H9 (cell line): ENCODE data around the gene FYTTD1. TPM values are rescaled to one million over a fixed set of nuclear protein-coding genes. Genes with fewer than 3 reads are reported as not detected.

Experiments
- DNase-seq: peaks from one replicate; pipeline ENCODE4 v3.0.0-alpha.2; 2017
- H2AFZ ChIP-seq: one replicate; pipeline ENCODE4 v1.6.1; 2013; ENCODE audit warnings: mild to moderate bottlenecking, low read length, control low read depth, moderate library complexity
- H2AK5ac ChIP-seq: 2 replicates; pipeline ENCODE4 v1.6.1; 2013; ENCODE audit warnings: low read length, control low read depth, mixed read lengths; ENCODE audit not compliant: insufficient read length
- H2BK120ac ChIP-seq: one replicate; pipeline ENCODE4 v1.6.1; 2013; ENCODE audit warnings: low read depth, mild to moderate bottlenecking, low read length, control low read depth, inconsistent platforms; ENCODE audit not compliant: poor library complexity, severe bottlenecking
- H2BK12ac ChIP-seq: 2 replicates; pipeline ENCODE4 v1.6.1; 2013; ENCODE audit warnings: low read length, control low read depth, mixed read lengths, low read depth; ENCODE audit not compliant: insufficient read length
- H2BK15ac ChIP-seq: 2 replicates; pipeline ENCODE4 v1.6.1; 2013; ENCODE audit warnings: low read depth, low read length, control low read depth
- H2BK20ac ChIP-seq: one replicate; pipeline ENCODE4 v1.6.1; 2013; ENCODE audit warnings: low read depth, mild to moderate bottlenecking, low read length, control low read depth, inconsistent platforms; ENCODE audit not compliant: poor library complexity, severe bottlenecking
- H2BK5ac ChIP-seq: 2 replicates; pipeline ENCODE4 v1.6.1; 2013; ENCODE audit warnings: low read length, control low read depth, mixed read lengths; ENCODE audit not compliant: insufficient read length
- H3K14ac ChIP-seq: 2 replicates; pipeline ENCODE4 v1.6.1; 2013; ENCODE audit warnings: low read length, control low read depth; ENCODE audit not compliant: insufficient read depth
- H3K18ac ChIP-seq: 2 replicates; pipeline ENCODE4 v1.6.1; 2013; ENCODE audit warnings: low read depth, mild to moderate bottlenecking, mixed read lengths, low read length, control low read depth; ENCODE audit not compliant: insufficient read length
- H3K23ac ChIP-seq: 2 replicates; pipeline ENCODE4 v1.6.1; 2013; ENCODE audit warnings: low read length, control low read depth, mixed read lengths, low read depth; ENCODE audit not compliant: insufficient read length
- H3K23me2 ChIP-seq: 2 replicates; pipeline ENCODE4 v1.6.1; 2013; ENCODE audit warnings: low read depth, mild to moderate bottlenecking, mixed read lengths, low read length, control low read depth; ENCODE audit not compliant: insufficient read length, poor library complexity, severe bottlenecking
- H3K27ac ChIP-seq: 2 replicates; pipeline ENCODE4 v1.5.1; 2013; ENCODE audit warnings: low read length, control low read depth, mixed read lengths, low read depth; ENCODE audit not compliant: insufficient read length
- H3K27me3 ChIP-seq: 2 replicates; pipeline ENCODE4 v1.6.1; 2013; ENCODE audit warnings: low read length, control low read depth, inconsistent platforms; ENCODE audit not compliant: insufficient read depth
- H3K4ac ChIP-seq: 2 replicates; pipeline ENCODE4 v1.6.1; 2013; ENCODE audit warnings: low read depth, mild to moderate bottlenecking, control low read depth, inconsistent platforms, low read length, moderate library complexity
- H3K4me1 ChIP-seq: 2 replicates; pipeline ENCODE4 v1.6.1; 2013; ENCODE audit warnings: low read length, control low read depth, inconsistent platforms; ENCODE audit not compliant: insufficient read depth
- H3K4me2 ChIP-seq: 2 replicates; pipeline ENCODE4 v1.6.1; 2013; ENCODE audit warnings: low read length, control low read depth, mixed read lengths; ENCODE audit not compliant: insufficient read length, insufficient read depth
- H3K56ac ChIP-seq: 2 replicates; pipeline ENCODE4 v1.6.1; 2013; ENCODE audit warnings: low read depth, mild to moderate bottlenecking, mixed read lengths, low read length, control low read depth; ENCODE audit not compliant: insufficient read length
- H3K79me1 ChIP-seq: 2 replicates; pipeline ENCODE4 v1.6.1; 2013; ENCODE audit warnings: low read depth, mild to moderate bottlenecking, moderate library complexity, low read length, control low read depth, inconsistent platforms; ENCODE audit not compliant: insufficient read depth, poor library complexity, severe bottlenecking
- H3K79me2 ChIP-seq: 2 replicates; pipeline ENCODE4 v1.6.1; 2013; ENCODE audit warnings: low read length, control low read depth, inconsistent platforms; ENCODE audit not compliant: insufficient read depth
- H3K9ac ChIP-seq: 2 replicates; pipeline ENCODE4 v1.6.1; 2013; ENCODE audit warnings: low read length, control low read depth, mixed read lengths; ENCODE audit not compliant: insufficient read length; ENCODE audit errors: extremely low read depth
- H3K9me3 ChIP-seq: one replicate; pipeline ENCODE4 v1.6.1; 2013; ENCODE audit warnings: low read depth, low read length, inconsistent platforms; ENCODE audit not compliant: control insufficient read depth
- H3T11ph ChIP-seq: one replicate; pipeline ENCODE4 v1.6.1; 2013; ENCODE audit warnings: mild to moderate bottlenecking, low read length, control low read depth, inconsistent platforms
- H4K20me1 ChIP-seq: one replicate; pipeline ENCODE4 v1.6.1; 2013; ENCODE audit not compliant: control insufficient read depth, insufficient read length, insufficient read depth
- H4K5ac ChIP-seq: 2 replicates; pipeline ENCODE4 v1.6.1; 2013; ENCODE audit warnings: low read depth, mild to moderate bottlenecking, mixed read lengths, low read length, control low read depth; ENCODE audit not compliant: insufficient read length
- H4K8ac ChIP-seq: replicated peaks from 2 replicates; pipeline ENCODE4 v1.6.1; 2013; ENCODE audit warnings: low read length, control low read depth, mixed read lengths, low read depth; ENCODE audit not compliant: insufficient read length
- H4K91ac ChIP-seq: 2 replicates; pipeline ENCODE4 v1.6.1; 2013; ENCODE audit warnings: low read depth, mild to moderate bottlenecking, moderate library complexity, mixed read lengths, low read length, control low read depth; ENCODE audit not compliant: insufficient read length
- H3K27ac Mint-ChIP-seq, 3 experiments: 2 replicates in 2 of 3; 3 replicates in 1 of 3; pipeline ENCODE4 v1.8.0; 2020 to 2021; ENCODE audit warnings: mixed read lengths in 3 of 3, mild to moderate bottlenecking in 1 of 3, moderate library complexity in 1 of 3
- H3K27me3 Mint-ChIP-seq: 2 replicates; pipeline ENCODE4 v1.8.0; 2021; ENCODE audit warnings: low read depth, mild to moderate bottlenecking, moderate library complexity, mixed read lengths
- H3K36me3 Mint-ChIP-seq, 3 experiments: 2 replicates in 2 of 3; 3 replicates in 1 of 3; pipeline ENCODE4 v1.8.0; 2020 to 2021; ENCODE audit warnings: low read depth in 3 of 3, mixed read lengths in 3 of 3; ENCODE audit not compliant: insufficient read depth in 1 of 3
- H3K4me1 Mint-ChIP-seq, 2 experiments: 2 replicates each; pipeline ENCODE4 v1.8.0; 2020; ENCODE audit warnings: mixed read lengths in 2 of 2
- H3K4me3 Mint-ChIP-seq, 2 experiments: 2 replicates in 1 of 2; 3 replicates in 1 of 2; pipeline ENCODE4 v1.8.0; 2020 to 2021; ENCODE audit warnings: mild to moderate bottlenecking in 2 of 2, mixed read lengths in 2 of 2, moderate library complexity in 1 of 2
- H3K9me3 Mint-ChIP-seq, 2 experiments: 2 replicates in 1 of 2; 3 replicates in 1 of 2; pipeline ENCODE4 v1.8.0; 2020; ENCODE audit warnings: mild to moderate bottlenecking in 2 of 2, mixed read lengths in 2 of 2, moderate library complexity in 1 of 2
- WGBS: extraction: QIAGEN DNeasy Blood & Tissue Kit; methylation state at CpG from one replicate; pipeline ENCODE4 v1.1.7; 2013; ENCODE audit warnings: missing lambda C conversion rate, low lambda C conversion rate, mixed read lengths; ENCODE audit not compliant: insufficient read length; ENCODE audit errors: extremely low coverage; 5-methylcytosine and 5-hydroxymethylcytosine counted together
- total RNA-seq: library from RNA; stranded (reverse); gene quantifications from 2 replicates; pipeline ENCODE4 v1.2.1, GENCODE V29; 2021
- TF ChIP-seq, protein P1 (sequence below): fragments of 200-600 bp; sonication (generic); conservative IDR thresholded peaks from 3 replicates; pipeline ENCODE4 v1.8.0; 2021; ENCODE audit warnings: antibody characterized with exemption, mild to moderate bottlenecking

Gene FYTTD1
- total RNA-seq, 1 experiment from 2014 or later: 19.4 TPM

DNA sequence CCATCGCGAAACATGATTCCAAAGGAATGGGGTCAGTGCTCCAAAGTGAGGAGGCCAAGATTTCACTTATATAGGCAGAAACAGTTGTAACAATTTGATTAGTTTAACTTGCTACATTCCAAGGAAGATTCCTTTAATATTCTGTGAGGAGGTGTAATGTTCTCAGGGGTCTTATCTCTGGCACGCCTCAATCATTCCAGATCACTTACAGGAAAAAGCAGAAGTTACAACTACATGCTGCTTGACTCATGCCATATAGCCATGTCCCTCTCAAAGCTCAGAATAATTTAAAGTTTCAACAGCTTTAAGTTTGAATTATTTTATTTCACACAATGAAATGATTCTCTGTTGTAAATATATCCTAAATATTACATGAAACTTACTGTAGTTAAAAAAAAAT lies 3.5 kb upstream of the FYTTD1 start:
- Histone ChIP-seq H3K23me2 (peaks cover 14% of the 10 kb centered on the region), H4K20me1 (no peaks in the 10 kb centered on the region), H3K14ac (no peak overlapping the region), H3T11ph (no peak overlapping the region), H3K79me2 (no peaks in the 10 kb centered on the region), H2BK5ac (no peak overlapping the region), H4K8ac (no peak overlapping the region), H3K4me2 (no peak overlapping the region), H3K4me1 (no peaks in the 10 kb centered on the region; the same call in 1 of the 2 replicates), H2BK12ac (no peak overlapping the region), H4K91ac (no peak overlapping the region), H4K5ac (no peak overlapping the region), H3K23ac (no peak overlapping the region), H3K27me3 (peaks cover 5% of the 10 kb centered on the region; the same call in 1 of the 2 replicates), H3K56ac (no peak overlapping the region), H2AK5ac (no peak overlapping the region), H3K9ac (no peak overlapping the region), H3K4ac (no peak overlapping the region), H2BK120ac (no peak overlapping the region), H3K9me3 (no peaks in the 10 kb centered on the region), H2BK15ac (no peak overlapping the region), H2AFZ (no peak overlapping the region), H3K18ac (no peak overlapping the region), H2BK20ac (no peak overlapping the region), H3K27ac (no peak overlapping the region), H3K79me1 (no peaks in the 10 kb centered on the region)
- Mint-ChIP-seq H3K4me3 (no peak overlapping the region), H3K27me3 (peaks cover 26% of the 10 kb centered on the region), H3K9me3 (peaks cover 0 to 8% of the 10 kb centered on the region in 2 experiments; a peak in 2 of 5 replicates), H3K4me1 (peaks cover 19 to 20% of the 10 kb centered on the region in 2 experiments), H3K27ac (no peak overlapping the region), H3K36me3 (no peaks in the 10 kb centered on the region; a peak in 1 of 7 replicates)
- no peak for DNase-seq
- TF ChIP-seq, protein P1, sequence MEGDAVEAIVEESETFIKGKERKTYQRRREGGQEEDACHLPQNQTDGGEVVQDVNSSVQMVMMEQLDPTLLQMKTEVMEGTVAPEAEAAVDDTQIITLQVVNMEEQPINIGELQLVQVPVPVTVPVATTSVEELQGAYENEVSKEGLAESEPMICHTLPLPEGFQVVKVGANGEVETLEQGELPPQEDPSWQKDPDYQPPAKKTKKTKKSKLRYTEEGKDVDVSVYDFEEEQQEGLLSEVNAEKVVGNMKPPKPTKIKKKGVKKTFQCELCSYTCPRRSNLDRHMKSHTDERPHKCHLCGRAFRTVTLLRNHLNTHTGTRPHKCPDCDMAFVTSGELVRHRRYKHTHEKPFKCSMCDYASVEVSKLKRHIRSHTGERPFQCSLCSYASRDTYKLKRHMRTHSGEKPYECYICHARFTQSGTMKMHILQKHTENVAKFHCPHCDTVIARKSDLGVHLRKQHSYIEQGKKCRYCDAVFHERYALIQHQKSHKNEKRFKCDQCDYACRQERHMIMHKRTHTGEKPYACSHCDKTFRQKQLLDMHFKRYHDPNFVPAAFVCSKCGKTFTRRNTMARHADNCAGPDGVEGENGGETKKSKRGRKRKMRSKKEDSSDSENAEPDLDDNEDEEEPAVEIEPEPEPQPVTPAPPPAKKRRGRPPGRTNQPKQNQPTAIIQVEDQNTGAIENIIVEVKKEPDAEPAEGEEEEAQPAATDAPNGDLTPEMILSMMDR: no peak
- WGBS: no CpG with 5 or more reads among the region's 3 CpGs
